Body of pancreas (tissue), 4 donors: Measurements from ENCODE around the gene PODXL. TPM values are rescaled to one million over a fixed set of nuclear protein-coding genes. Genes with fewer than 3 reads are reported as not detected.

Experiments used
- ATAC-seq: fragments of 150-250 bp; one replicate; pipeline ENCODE4 v1.9.1; 2016
- DNase-seq, 4 donors: peaks; one replicate each; pipeline ENCODE4 v3.0.0-alpha.2; 2019
- H3K27ac ChIP-seq, 4 donors: fragments of 200-600 bp; sonication (generic); 1 replicate in 3 of 4; 2 replicates in 1 of 4; pipeline versions ENCODE4 v1.5.1 to v1.6.1; 2016 to 2019; ENCODE audit warnings: mild to moderate bottlenecking in 1 of 4, mixed read lengths in 1 of 4, moderate library complexity in 1 of 4
- H3K27me3 ChIP-seq, 2 donors: fragments of 200-600 bp; sonication (generic); one replicate each; pipeline ENCODE4 v1.6.0; 2016; ENCODE audit warnings: mild to moderate bottlenecking in 1 of 2
- H3K36me3 ChIP-seq, 2 donors: fragments of 200-600 bp; sonication (generic); replicated peaks in 1 of 2; 2 replicates each; pipeline ENCODE4 v1.5.1; 2016; ENCODE audit warnings: low read depth in 2 of 2; ENCODE audit not compliant: insufficient read depth in 1 of 2
- H3K4me1 ChIP-seq: fragments of 200-600 bp; sonication (generic); one replicate; pipeline ENCODE4 v1.6.0; 2016
- H3K4me3 ChIP-seq, 2 donors: fragments of 200-600 bp; sonication (generic); 1 replicate in 1 of 2; 2 replicates in 1 of 2; pipeline ENCODE4 v1.5.1; 2016 to 2019
- H3K9me3 ChIP-seq, 3 donors: fragments of 200-600 bp; sonication (generic); 1 replicate in 2 of 3; 2 replicates in 1 of 3; pipeline ENCODE4 v1.5.1; 2016
- POLR2A ChIP-seq, 3 donors: fragments of 450-650 bp; IDR thresholded peaks; one replicate each; pipeline ENCODE4 v1.6.1; 2016; ENCODE audit warnings: antibody characterized with exemption in 3 of 3, mild to moderate bottlenecking in 2 of 3
- WGBS, 2 donors: methylation state at CpG; one replicate each; pipeline ENCODE4 v1.1.5; 2017; 5-methylcytosine and 5-hydroxymethylcytosine counted together
- intact Hi-C: fragments of 100-400 bp; cut with DNase I; formaldehyde crosslinking; loops from one replicate; pipeline ENCODE4 v1.15.1; 2023
- total RNA-seq, 2 donors: library from RNA; depleted of rRNA; stranded (reverse); fragments of >200 nt; gene quantifications; one replicate each; pipeline ENCODE4 v1.1.0, GENCODE V29; 2016
- TF ChIP-seq, protein P1 (sequence below), 7 experiments: fragments of 450-650 bp in 4 of 7; fragments of 200-600 bp in 3 of 7; sonication (generic) in 3 of 7; IDR thresholded peaks; one replicate each; pipeline ENCODE4 v1.5.1; 2016 to 2019; ENCODE audit warnings: antibody characterized with exemption in 7 of 7

PODXL gene
- total RNA-seq, 2 donors from 2014 or later: 36.9 to 106 TPM

DNA sequence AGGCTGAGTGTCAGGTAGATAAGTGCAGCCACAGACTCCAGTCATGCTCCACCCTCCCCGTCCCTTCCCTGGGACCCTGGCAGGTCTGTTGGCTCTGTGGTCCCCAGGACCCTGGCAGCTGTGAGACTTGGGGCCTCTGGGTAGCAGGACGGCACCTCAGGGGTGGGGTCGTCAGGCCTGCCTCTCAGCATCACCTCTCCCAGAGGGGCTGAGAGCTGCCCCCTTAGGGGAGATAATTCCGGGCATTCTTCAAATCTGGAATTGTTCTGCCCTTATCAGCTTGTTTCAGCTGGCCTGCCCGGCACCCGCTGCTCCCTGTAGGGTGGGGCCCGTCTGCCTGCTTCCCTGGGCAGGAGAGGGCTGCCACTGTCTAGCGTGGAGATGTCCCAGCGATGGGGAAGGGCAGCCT is 23.3 kb downstream of the PODXL start:
- intact Hi-C loops: no loop called here
- H3K4me1 ChIP-seq: peaks cover 74% of the 10 kb centered on the region
- peak overlapping the region; percentile 67 to 86 (median 78) for H3K27ac ChIP-seq
- H3K9me3 ChIP-seq: no peaks in the 10 kb centered on the region
- H3K4me3 ChIP-seq: no peak overlapping the region
- 37 to 60% methylated on average over 2 to 9 of the region's 9 CpGs for WGBS, 2 donors
- no peaks in the 10 kb centered on the region for H3K36me3 ChIP-seq
- TF ChIP-seq, protein P1, sequence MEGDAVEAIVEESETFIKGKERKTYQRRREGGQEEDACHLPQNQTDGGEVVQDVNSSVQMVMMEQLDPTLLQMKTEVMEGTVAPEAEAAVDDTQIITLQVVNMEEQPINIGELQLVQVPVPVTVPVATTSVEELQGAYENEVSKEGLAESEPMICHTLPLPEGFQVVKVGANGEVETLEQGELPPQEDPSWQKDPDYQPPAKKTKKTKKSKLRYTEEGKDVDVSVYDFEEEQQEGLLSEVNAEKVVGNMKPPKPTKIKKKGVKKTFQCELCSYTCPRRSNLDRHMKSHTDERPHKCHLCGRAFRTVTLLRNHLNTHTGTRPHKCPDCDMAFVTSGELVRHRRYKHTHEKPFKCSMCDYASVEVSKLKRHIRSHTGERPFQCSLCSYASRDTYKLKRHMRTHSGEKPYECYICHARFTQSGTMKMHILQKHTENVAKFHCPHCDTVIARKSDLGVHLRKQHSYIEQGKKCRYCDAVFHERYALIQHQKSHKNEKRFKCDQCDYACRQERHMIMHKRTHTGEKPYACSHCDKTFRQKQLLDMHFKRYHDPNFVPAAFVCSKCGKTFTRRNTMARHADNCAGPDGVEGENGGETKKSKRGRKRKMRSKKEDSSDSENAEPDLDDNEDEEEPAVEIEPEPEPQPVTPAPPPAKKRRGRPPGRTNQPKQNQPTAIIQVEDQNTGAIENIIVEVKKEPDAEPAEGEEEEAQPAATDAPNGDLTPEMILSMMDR (IDR thresholded peaks at IDR 0.05): no peak
- TF ChIP-seq POLR2A (IDR thresholded peaks at IDR 0.05): no peak
- peak in 1 of 4 donors; percentile 52 for DNase-seq
- no peak for ATAC-seq
- H3K27me3 ChIP-seq: no peaks in the 10 kb centered on the region

DNA sequence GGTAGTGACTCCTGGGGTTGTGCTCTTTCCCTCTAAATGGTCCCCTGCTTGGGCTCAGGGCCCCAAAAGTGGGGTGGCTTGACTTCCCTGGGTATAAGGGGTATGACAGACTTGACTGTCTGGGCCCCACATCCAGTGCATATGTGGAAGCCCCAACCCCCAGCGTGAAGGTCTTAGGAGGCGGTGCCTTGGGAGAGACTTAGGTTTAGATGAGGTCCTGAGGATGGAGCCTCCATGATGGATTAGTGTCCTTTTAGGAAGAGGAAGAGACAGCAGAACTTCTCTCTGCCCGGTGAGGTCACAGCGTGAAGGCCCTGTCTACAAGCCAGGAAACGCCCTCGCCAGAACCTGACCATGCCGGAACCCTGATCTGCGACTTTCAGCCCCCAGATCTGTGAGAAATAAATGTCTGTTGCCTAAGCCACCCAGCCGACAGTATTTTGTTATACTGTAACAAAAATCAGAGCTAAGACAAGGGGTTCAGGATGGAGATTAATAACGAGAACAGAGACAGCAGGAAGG is 23.8 kb downstream of the PODXL start:
- intact Hi-C loops: no loop called here
- no peak for ATAC-seq
- TF ChIP-seq POLR2A (IDR thresholded peaks at IDR 0.05): no peak
- TF ChIP-seq, protein P1 (IDR thresholded peaks at IDR 0.05): no peak
- H3K9me3 ChIP-seq: no peaks in the 10 kb centered on the region
- DNase-seq: no peak
- no peaks in the 10 kb centered on the region for H3K36me3 ChIP-seq
- H3K4me3 ChIP-seq: no peak overlapping the region
- no peaks in the 10 kb centered on the region for H3K27me3 ChIP-seq
- H3K27ac ChIP-seq: peak overlapping the region; percentile 67 to 86 (median 78)
- peaks cover 69% of the 10 kb centered on the region for H3K4me1 ChIP-seq
- WGBS, 2 donors: 56 to 59% methylated on average over 10 of the region's 10 CpGs

DNA sequence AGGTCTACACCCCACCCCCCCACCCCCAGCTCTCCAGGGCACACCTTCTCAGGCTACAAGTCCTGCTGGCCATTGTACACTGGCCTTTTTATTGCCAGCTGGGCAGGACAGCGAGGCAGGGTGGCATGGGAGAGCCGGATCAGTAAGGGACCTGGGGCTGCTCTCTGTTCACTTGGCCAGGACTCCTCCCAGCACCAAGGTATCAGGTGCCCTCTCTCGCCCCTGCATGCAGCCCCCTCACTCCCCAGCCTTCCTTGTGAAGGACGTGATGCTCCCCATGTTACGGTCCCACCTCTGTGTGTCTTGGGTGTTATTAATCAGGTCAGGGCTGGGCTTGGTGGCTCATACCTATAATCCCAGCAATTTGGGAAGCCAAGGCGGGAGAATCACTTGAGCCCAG is 26.3 kb downstream of the PODXL start:
- no peak overlapping the region for H3K4me3 ChIP-seq
- no peaks in the 10 kb centered on the region for H3K9me3 ChIP-seq
- DNase-seq: no peak
- intact Hi-C loops: no loop called here
- peaks cover 54% of the 10 kb centered on the region for H3K4me1 ChIP-seq
- H3K27me3 ChIP-seq: no peaks in the 10 kb centered on the region
- 99 to 100% methylated on average over 1 to 6 of the region's 6 CpGs for WGBS, 2 donors
- no peaks in the 10 kb centered on the region for H3K36me3 ChIP-seq
- ATAC-seq: no peak
- TF ChIP-seq POLR2A (IDR thresholded peaks at IDR 0.05): no peak
- TF ChIP-seq, protein P1 (IDR thresholded peaks at IDR 0.05): no peak
- no peak overlapping the region for H3K27ac ChIP-seq

DNA sequence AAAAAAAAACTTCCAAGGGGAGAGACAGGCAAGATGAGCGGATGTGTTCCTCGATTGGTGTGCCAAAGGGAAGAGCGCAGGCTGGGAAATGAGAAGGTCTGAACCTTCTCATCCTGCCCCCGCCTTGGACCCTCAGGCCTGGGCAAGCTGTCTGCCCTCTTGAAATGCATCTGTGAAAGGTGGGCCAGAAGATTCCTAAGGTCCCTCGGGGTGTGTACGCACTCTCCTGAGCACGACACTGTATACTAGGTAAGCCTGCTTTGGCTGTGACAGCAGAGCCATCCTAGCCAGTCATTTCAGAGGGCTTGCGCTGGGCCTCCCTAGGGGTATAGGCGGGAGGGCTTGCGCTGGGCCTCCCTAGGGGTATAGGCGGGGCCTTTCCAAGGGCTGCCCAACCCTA is 26.8 kb downstream of the PODXL start:
- Histone ChIP-seq H3K9me3 (no peaks in the 10 kb centered on the region), H3K36me3 (no peaks in the 10 kb centered on the region), H3K27me3 (no peaks in the 10 kb centered on the region), H3K4me3 (no peak overlapping the region), H3K4me1 (peaks cover 49% of the 10 kb centered on the region), H3K27ac (peak overlapping the region in 1 of 4 donors; percentile 5)
- ATAC-seq (no peak), DNase-seq (no peak)
- intact Hi-C loops: no loop called here
- TF ChIP-seq POLR2A (IDR thresholded peaks at IDR 0.05): no peak
- TF ChIP-seq, protein P1 (IDR thresholded peaks at IDR 0.05): no peak
- WGBS, 2 donors: 89 to 93% methylated on average over 8 to 11 of the region's 11 CpGs

DNA sequence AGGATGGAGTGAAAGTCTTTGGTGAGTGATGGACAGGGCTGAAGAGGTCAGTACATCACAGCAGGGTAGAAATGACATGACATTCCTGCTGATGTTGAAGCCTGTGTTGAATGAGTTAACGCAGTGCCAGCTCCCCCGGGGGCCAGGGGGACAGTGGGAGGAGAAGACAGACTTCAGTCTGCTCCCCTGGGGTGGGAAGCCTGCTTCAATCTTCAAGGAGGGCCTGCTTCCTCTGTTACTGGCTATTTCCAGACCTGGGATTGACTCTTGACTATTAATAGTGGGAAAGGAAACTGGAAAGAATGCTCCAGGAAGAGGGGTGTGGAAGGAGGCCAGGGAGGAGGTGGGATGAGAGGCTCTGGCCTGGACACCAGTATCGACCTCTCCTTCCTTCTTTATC is 27.2 kb downstream of the PODXL start:
- no peak for ATAC-seq
- peak overlapping the region in 1 of 4 donors; percentile 5 for H3K27ac ChIP-seq
- DNase-seq: no peak
- intact Hi-C loops: no loop called here
- peaks cover 49% of the 10 kb centered on the region for H3K4me1 ChIP-seq
- no peak overlapping the region for H3K4me3 ChIP-seq
- no peaks in the 10 kb centered on the region for H3K9me3 ChIP-seq
- WGBS, 2 donors: 63 to 79% methylated on average over 3 of the region's 3 CpGs
- H3K27me3 ChIP-seq: no peaks in the 10 kb centered on the region
- no peaks in the 10 kb centered on the region for H3K36me3 ChIP-seq
- no peak for TF ChIP-seq POLR2A (IDR thresholded peaks at IDR 0.05)
- TF ChIP-seq, protein P1 (IDR thresholded peaks at IDR 0.05): no peak
